Keratinocyte (primary cell): ENCODE data around the gene NDOR1. TPM values are rescaled to one million over a fixed set of nuclear protein-coding genes. Genes with fewer than 3 reads are reported as not detected.

Experiments used
- DNase-seq: peaks from one replicate; pipeline ENCODE4 v3.0.0-alpha.2; 2011; ENCODE audit warnings: low read depth, missing footprints, low spot score
- FAIRE-seq: peaks from 2 replicates; lab custom pipeline; 2011; peaks lifted over from hg19 to GRCh38; lab: Jason Lieb, UNC
- H2AFZ ChIP-seq: 2 replicates; pipeline ENCODE4 v1.6.0; 2012; ENCODE audit warnings: low read length, control low read depth, inconsistent platforms; ENCODE audit not compliant: control insufficient read depth
- H3K27ac ChIP-seq: 2 replicates; pipeline ENCODE4 v1.5.1; 2011; ENCODE audit warnings: low read length; ENCODE audit not compliant: control insufficient read depth, insufficient read depth
- H3K27me3 ChIP-seq: 3 replicates; pipeline ENCODE4 v1.6.0; 2011; ENCODE audit warnings: low read length; ENCODE audit not compliant: control insufficient read depth, insufficient read depth; ENCODE audit errors: extremely low read depth
- H3K36me3 ChIP-seq, 2 experiments: 2 replicates in 1 of 2; 3 replicates in 1 of 2; pipeline ENCODE4 v1.5.1; 2011; ENCODE audit warnings: low read length in 2 of 2, mild to moderate bottlenecking in 1 of 2; ENCODE audit not compliant: control insufficient read depth in 2 of 2, insufficient read depth in 2 of 2; ENCODE audit errors: extremely low read depth in 1 of 2
- H3K4me1 ChIP-seq: 3 replicates; pipeline ENCODE4 v1.5.1; 2011; ENCODE audit warnings: low read length; ENCODE audit not compliant: control insufficient read depth, insufficient read depth; ENCODE audit errors: extremely low read depth
- H3K4me2 ChIP-seq: 3 replicates; pipeline ENCODE4 v1.6.0; 2011; ENCODE audit warnings: low read depth, low read length; ENCODE audit not compliant: control insufficient read depth, insufficient read depth; ENCODE audit errors: extremely low read depth
- H3K4me3 ChIP-seq, 3 experiments: fragments of 200-600 bp in 1 of 3; sonication (generic) in 1 of 3; 2 replicates in 2 of 3; 3 replicates in 1 of 3; pipeline ENCODE4 v1.5.1; 2011 to 2016; ENCODE audit warnings: low read length in 3 of 3, mild to moderate bottlenecking in 3 of 3, control low read depth in 2 of 3, inconsistent platforms in 1 of 3, low read depth in 1 of 3, mixed read lengths in 1 of 3, mixed run types in 1 of 3, moderate library complexity in 1 of 3; ENCODE audit not compliant: control insufficient read depth in 2 of 3, insufficient read depth in 2 of 3; ENCODE audit errors: extremely low read depth in 1 of 3
- H3K79me2 ChIP-seq: 2 replicates; pipeline ENCODE4 v1.6.0; 2012; ENCODE audit warnings: low read length; ENCODE audit not compliant: control insufficient read depth, insufficient read depth
- H3K9ac ChIP-seq: 3 replicates; pipeline ENCODE4 v1.6.0; 2011; ENCODE audit warnings: low read length; ENCODE audit not compliant: control insufficient read depth, insufficient read depth; ENCODE audit errors: extremely low read depth
- H3K9me1 ChIP-seq: 3 replicates; pipeline ENCODE4 v1.6.0; 2011; ENCODE audit warnings: low read length; ENCODE audit not compliant: control insufficient read depth, insufficient read depth; ENCODE audit errors: extremely low read depth
- H3K9me3 ChIP-seq: 2 replicates; pipeline ENCODE4 v1.5.1; 2012; ENCODE audit warnings: low read depth, low read length; ENCODE audit not compliant: control insufficient read depth
- H4K20me1 ChIP-seq: 3 replicates; pipeline ENCODE4 v1.6.0; 2011; ENCODE audit warnings: low read length; ENCODE audit not compliant: control insufficient read depth, insufficient read depth; ENCODE audit errors: extremely low read depth
- EZH2 ChIP-seq: IDR thresholded peaks from one replicate; pipeline ENCODE4 v1.6.1; 2012; ENCODE audit warnings: inconsistent platforms, mild to moderate bottlenecking, low read length, moderate library complexity
- dilution Hi-C: fragments of 300-500 bp; cut with MboI; formaldehyde crosslinking; loops from one replicate; pipeline ENCODE4 v1.7.0; 2020; ENCODE audit warnings: low sequenced_read_pairs; ENCODE audit not compliant: extremely low pct_ligation_motif_present
- polyA plus RNA-seq, 5 experiments: library from polyadenylated mRNA; depleted of rRNA in 3 of 5; stranded (reverse) in 3 of 5; stranded (forward) in 1 of 5; unstranded in 1 of 5; fragments of >200 nt; gene quantifications; 1 replicate in 1 of 5; 2 replicates in 3 of 5; 3 replicates in 1 of 5; pipeline versions ENCODE4 v1.2.1 to v1.2.3, GENCODE V29; 2011 to 2012; ENCODE audit warnings: missing spikeins in 2 of 5, low read depth in 1 of 5, low replicate concordance in 1 of 5
- TF ChIP-seq, protein P1 (sequence below), 3 experiments: IDR thresholded peaks in 1 of 3; conservative IDR thresholded peaks in 1 of 3; optimal IDR thresholded peaks in 1 of 3; 2 replicates in 2 of 3; 3 replicates in 1 of 3; pipeline versions ENCODE3 to v1.5.1; 2011; ENCODE audit warnings: low read length in 3 of 3, mild to moderate bottlenecking in 3 of 3, moderate library complexity in 2 of 3, control low read depth in 1 of 3, inconsistent platforms in 1 of 3; ENCODE audit not compliant: insufficient read depth in 2 of 3; ENCODE audit errors: extremely low read depth in 1 of 3

The NDOR1 gene
- polyA plus RNA-seq, 1 donor (not counting 4 experiments of a cell fraction or from before 2014, with no cell fraction given), result 3.9 TPM

DNA sequence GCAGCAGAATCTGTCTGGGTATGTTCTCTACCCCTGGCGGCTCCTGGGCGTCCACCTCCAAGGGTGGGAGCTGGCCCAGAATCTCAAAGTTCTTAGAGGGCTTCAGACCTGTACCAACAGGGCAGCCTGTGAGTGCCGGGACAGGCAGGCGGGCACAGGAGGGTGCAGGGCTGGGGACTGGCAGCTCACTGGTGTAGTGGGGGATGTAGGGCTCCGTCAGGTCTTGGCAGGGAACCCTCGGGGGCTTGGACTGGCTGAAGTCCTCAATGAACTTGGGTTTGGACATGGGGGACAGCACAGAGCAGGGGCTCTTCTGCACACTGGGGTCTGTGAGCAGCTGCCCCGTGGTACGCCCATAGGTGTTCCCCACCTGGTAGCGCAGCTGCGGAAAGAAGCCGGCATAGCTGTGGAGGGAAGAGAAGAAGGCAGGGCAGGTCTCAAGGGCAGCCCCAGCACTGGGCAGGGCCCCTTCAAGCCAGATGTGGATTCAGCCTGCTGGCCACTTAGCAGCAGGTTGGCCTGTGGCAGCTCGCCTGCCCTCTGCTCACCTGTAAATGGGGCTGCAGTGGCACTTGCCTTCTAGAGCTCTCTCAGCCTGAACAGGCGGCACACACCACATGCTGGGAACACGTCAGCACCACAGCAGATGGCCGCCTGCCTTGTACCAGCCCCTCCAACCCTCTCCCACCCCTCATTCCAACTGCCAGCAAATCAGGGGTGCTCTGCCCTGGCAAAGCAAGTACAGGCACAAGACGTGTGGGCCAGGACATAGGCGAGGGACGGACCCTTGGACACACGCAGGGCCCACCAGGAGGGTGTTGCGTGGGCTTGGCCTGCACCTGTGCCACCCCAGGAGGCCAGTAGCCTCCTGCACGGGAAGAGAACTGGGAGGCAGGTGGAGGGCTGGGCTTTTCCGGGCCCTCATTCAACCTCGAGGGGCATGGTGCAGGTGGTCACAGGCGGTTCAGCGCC, 40.2 kb downstream of the NDOR1 start:
- Histone ChIP-seq H3K36me3 (peaks cover 11 to 20% of the 10 kb centered on the region in 2 experiments), H3K9me3 (no peaks in the 10 kb centered on the region), H3K79me2 (peaks cover 24% of the 10 kb centered on the region), H3K27me3 (no peaks in the 10 kb centered on the region), H3K9me1 (peaks cover 3% of the 10 kb centered on the region), H3K9ac (no peak overlapping the region), H3K27ac (no peak overlapping the region), H3K4me1 (peaks cover 30% of the 10 kb centered on the region), H3K4me2 (no peak overlapping the region), H4K20me1 (peaks cover 28% of the 10 kb centered on the region), H2AFZ (no peak overlapping the region), H3K4me3 (no peak overlapping the region)
- dilution Hi-C loops, result no loop called here
- DNase-seq, result no peak
- FAIRE-seq, result no peak
- TF ChIP-seq, protein P1, sequence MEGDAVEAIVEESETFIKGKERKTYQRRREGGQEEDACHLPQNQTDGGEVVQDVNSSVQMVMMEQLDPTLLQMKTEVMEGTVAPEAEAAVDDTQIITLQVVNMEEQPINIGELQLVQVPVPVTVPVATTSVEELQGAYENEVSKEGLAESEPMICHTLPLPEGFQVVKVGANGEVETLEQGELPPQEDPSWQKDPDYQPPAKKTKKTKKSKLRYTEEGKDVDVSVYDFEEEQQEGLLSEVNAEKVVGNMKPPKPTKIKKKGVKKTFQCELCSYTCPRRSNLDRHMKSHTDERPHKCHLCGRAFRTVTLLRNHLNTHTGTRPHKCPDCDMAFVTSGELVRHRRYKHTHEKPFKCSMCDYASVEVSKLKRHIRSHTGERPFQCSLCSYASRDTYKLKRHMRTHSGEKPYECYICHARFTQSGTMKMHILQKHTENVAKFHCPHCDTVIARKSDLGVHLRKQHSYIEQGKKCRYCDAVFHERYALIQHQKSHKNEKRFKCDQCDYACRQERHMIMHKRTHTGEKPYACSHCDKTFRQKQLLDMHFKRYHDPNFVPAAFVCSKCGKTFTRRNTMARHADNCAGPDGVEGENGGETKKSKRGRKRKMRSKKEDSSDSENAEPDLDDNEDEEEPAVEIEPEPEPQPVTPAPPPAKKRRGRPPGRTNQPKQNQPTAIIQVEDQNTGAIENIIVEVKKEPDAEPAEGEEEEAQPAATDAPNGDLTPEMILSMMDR (optimal IDR thresholded peaks at IDR 0.05 in 1 of 3, IDR thresholded peaks at IDR 0.05 in 1 of 3, conservative IDR thresholded peaks at IDR 0.05 in 1 of 3; ENCODE audit: extremely low read depth in 1 of 3, insufficient read depth in 2 of 3, low read length in 3 of 3), result no peak
- TF ChIP-seq EZH2, result no peak

DNA sequence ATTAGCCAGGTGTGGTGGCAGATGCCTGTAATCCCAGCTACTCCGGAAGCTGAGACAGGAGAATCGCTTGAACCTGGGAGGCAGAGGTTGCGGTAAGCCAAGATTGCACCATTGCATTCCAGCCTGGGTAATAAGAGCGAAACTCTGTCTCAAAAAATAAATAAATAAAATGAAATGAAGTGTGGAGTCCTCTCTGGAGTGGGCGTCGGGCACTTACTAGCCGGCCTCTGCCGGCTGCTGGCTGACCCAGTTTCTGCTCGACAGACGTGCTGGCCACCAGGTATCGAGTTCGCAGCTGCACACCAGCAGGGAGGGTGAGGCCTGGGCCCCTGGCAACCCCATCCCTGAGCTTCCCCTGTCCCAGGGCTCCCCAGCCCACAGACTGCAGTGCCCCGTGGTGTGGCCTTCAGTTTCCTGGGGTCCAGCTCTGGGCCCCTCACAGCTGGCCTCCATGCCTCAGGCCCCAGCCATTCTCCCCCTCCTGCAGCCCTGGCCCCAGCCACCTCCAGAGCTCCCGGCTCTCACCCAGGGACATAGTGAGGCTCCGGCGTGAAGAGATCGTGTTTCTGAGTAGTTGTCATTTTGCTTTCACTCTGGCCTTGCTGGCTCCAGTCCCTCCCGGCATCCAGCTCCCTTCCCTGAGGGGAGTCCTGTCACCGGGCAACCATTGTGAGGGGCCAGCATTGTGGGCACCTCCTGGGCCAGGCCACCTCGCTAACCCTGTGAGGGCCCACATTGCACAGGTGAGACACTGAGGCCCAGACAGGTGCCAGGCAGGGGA, 41.8 kb downstream of the NDOR1 start:
- peaks cover 20% of the 10 kb centered on the region for H4K20me1 ChIP-seq
- no peak for DNase-seq
- no peak overlapping the region for H2AFZ ChIP-seq
- TF ChIP-seq, protein P1 (optimal IDR thresholded peaks at IDR 0.05 in 1 of 3, IDR thresholded peaks at IDR 0.05 in 1 of 3, conservative IDR thresholded peaks at IDR 0.05 in 1 of 3; ENCODE audit: extremely low read depth in 1 of 3, insufficient read depth in 2 of 3, low read length in 3 of 3), result no peak
- TF ChIP-seq EZH2, result no peak
- no peak overlapping the region for H3K27ac ChIP-seq
- H3K9me3 ChIP-seq, result no peaks in the 10 kb centered on the region
- H3K79me2 ChIP-seq, result peaks cover 16% of the 10 kb centered on the region
- H3K36me3 ChIP-seq, result peaks cover 7 to 14% of the 10 kb centered on the region in 2 experiments
- H3K9ac ChIP-seq, result no peak overlapping the region
- H3K4me3 ChIP-seq, result no peak overlapping the region
- peaks cover 3% of the 10 kb centered on the region for H3K9me1 ChIP-seq
- H3K4me1 ChIP-seq, result peaks cover 30% of the 10 kb centered on the region
- FAIRE-seq, result no peak
- H3K27me3 ChIP-seq, result no peaks in the 10 kb centered on the region
- H3K4me2 ChIP-seq, result no peak overlapping the region
- dilution Hi-C loops, result no loop called here
